NT2/D1 (cell line): ENCODE data around the gene MRPL22.

Experiments used
- DNase-seq: peaks from one replicate; pipeline ENCODE4 v3.0.0-alpha.2; 2011; ENCODE audit warnings: low read depth, low spot score
- H3K27me3 ChIP-seq: 2 replicates; pipeline ENCODE4 v1.6.0; 2011; ENCODE audit warnings: mild to moderate bottlenecking; ENCODE audit not compliant: insufficient read length, insufficient read depth
- H3K36me3 ChIP-seq: 2 replicates; pipeline ENCODE4 v1.6.1; 2011; ENCODE audit warnings: mild to moderate bottlenecking, low read length, mixed read lengths; ENCODE audit not compliant: insufficient read depth, insufficient read length
- H3K4me1 ChIP-seq: 2 replicates; pipeline ENCODE4 v1.5.1; 2011; ENCODE audit not compliant: insufficient read depth, insufficient read length
- H3K4me3 ChIP-seq: 2 replicates; pipeline ENCODE4 v1.5.1; 2011; ENCODE audit warnings: low read depth; ENCODE audit not compliant: insufficient read length
- H3K9ac ChIP-seq: 2 replicates; pipeline ENCODE4 v1.6.0; 2011; ENCODE audit warnings: low read depth; ENCODE audit not compliant: insufficient read length
- H3K9me3 ChIP-seq: 2 replicates; pipeline ENCODE4 v1.5.1; 2011; ENCODE audit warnings: mild to moderate bottlenecking, low read length; ENCODE audit not compliant: insufficient read depth
- SUZ12 ChIP-seq: IDR thresholded peaks from 2 replicates; pipeline ENCODE4 v1.6.1; 2011; ENCODE audit not compliant: insufficient read length, insufficient read depth; ENCODE audit errors: extremely low read depth
- YY1 ChIP-seq: IDR thresholded peaks from 2 replicates; pipeline ENCODE4 v1.6.1; 2011; ENCODE audit not compliant: insufficient read length, insufficient read depth
- ZNF274 ChIP-seq: IDR thresholded peaks from 2 replicates; pipeline ENCODE4 v1.6.1; 2011; ENCODE audit warnings: mild to moderate bottlenecking, low read depth, low read length

The MRPL22 gene

GRCh38 chr5:154943527-154943926, 2.7 kb downstream of the MRPL22 start:
- Histone ChIP-seq H3K27me3 (no peaks in the 10 kb centered on the region), H3K36me3 (peaks cover 15% of the 10 kb centered on the region), H3K4me1 (no peaks in the 10 kb centered on the region), H3K9ac (no peak overlapping the region), H3K9me3 (no peaks in the 10 kb centered on the region), H3K4me3 (no peak overlapping the region)
- no peak for TF ChIP-seq ZNF274
- TF ChIP-seq SUZ12, result no peak
- TF ChIP-seq YY1, result no peak
- DNase-seq, result no peak

GRCh38 chr5:154944716-154945115, 3.8 kb downstream of the MRPL22 start:
- Histone ChIP-seq H3K4me1 (no peaks in the 10 kb centered on the region), H3K27me3 (no peaks in the 10 kb centered on the region), H3K9ac (no peak overlapping the region), H3K9me3 (no peaks in the 10 kb centered on the region), H3K4me3 (no peak overlapping the region), H3K36me3 (peaks cover 15% of the 10 kb centered on the region)
- DNase-seq, result no peak
- TF ChIP-seq SUZ12 (no peak), YY1 (no peak), ZNF274 (no peak)

DNA sequence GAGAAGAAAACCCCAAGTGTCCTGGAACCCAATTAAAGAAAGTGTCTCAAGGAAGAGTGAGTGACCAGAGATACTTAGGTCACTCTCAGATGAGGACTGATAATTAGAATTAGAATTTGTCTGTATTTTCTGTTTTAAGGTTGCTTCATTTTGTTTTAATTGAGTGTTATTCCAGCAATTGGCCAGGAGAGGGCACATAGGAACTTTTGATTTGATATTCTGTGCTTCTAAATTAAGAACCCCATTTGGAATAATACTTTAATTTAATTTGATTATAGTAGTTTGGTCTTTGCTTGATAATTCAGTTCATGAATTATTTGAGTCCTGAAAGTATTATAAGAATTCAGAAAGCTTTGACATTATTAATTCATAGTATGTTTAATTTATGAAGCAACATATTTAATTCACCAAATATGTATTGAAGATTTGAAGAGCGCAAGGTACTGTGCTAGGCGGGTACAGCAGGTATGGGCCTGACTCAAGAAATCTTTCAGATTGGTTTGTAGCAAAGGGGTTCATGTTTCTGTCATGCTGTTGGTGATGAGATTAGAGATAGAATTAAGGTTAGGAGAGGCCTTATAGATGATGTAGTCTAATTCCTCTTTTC, 4.9 kb downstream of the MRPL22 start:
- Histone ChIP-seq H3K4me3 (no peak overlapping the region), H3K4me1 (no peaks in the 10 kb centered on the region), H3K9ac (no peak overlapping the region), H3K36me3 (peaks cover 16% of the 10 kb centered on the region), H3K9me3 (no peaks in the 10 kb centered on the region), H3K27me3 (no peaks in the 10 kb centered on the region)
- TF ChIP-seq YY1 (no peak), ZNF274 (no peak), SUZ12 (no peak)
- no peak for DNase-seq

DNA sequence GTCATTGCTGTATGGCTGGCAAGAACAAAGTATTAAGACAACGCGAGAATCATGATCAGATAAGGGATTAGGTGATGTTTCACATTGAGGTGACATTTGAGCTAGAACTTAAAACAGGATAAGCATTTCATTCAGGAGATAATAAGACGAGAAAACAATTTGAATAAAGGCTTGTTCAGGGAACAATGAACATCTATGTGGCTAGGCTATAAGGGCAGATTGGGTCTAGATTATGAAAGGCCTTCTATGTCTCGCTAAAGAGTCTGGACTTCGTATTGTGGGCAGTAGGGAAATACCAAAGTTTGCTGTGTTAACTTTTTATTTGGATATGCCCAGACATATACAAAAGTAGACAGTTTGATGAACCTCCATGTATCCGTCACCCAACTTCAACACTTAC, 6.9 kb downstream of the MRPL22 start:
- Histone ChIP-seq H3K4me1 (no peaks in the 10 kb centered on the region), H3K36me3 (peaks cover 16% of the 10 kb centered on the region), H3K27me3 (no peaks in the 10 kb centered on the region), H3K4me3 (no peak overlapping the region), H3K9ac (no peak overlapping the region), H3K9me3 (no peaks in the 10 kb centered on the region)
- DNase-seq, result no peak
- no peak for TF ChIP-seq SUZ12
- no peak for TF ChIP-seq ZNF274
- TF ChIP-seq YY1, result no peak

DNA sequence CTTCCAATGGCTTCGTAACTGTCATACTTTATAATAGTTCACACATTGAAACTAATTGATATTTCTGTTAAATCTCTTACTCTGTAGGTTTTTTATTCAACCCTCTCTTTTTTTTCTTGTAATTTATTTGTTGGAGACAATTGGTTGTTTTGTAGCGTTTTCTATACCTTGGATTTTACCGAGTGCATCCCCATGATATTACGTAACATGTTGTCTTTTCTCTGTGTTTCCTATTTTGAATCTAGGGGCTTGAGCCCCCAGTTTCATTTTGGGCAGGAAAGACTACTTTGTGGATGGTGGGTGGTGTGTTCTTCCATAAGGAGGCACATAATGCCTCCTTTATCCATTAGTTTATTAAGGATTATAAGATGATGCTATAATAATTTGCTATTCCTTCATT, 7.4 kb downstream of the MRPL22 start:
- Histone ChIP-seq H3K9ac (no peak overlapping the region), H3K4me3 (no peak overlapping the region), H3K4me1 (no peaks in the 10 kb centered on the region), H3K27me3 (no peaks in the 10 kb centered on the region), H3K36me3 (peaks cover 13% of the 10 kb centered on the region), H3K9me3 (no peaks in the 10 kb centered on the region)
- no peak for TF ChIP-seq SUZ12
- TF ChIP-seq YY1, result no peak
- TF ChIP-seq ZNF274, result no peak
- no peak for DNase-seq

GRCh38 chr5:154949781-154950180, 8.9 kb downstream of the MRPL22 start:
- Histone ChIP-seq H3K4me1 (no peaks in the 10 kb centered on the region), H3K9ac (no peak overlapping the region), H3K9me3 (no peaks in the 10 kb centered on the region), H3K36me3 (peaks cover 12% of the 10 kb centered on the region), H3K27me3 (no peaks in the 10 kb centered on the region), H3K4me3 (no peak overlapping the region)
- no peak for DNase-seq
- TF ChIP-seq SUZ12, result no peak
- TF ChIP-seq YY1, result no peak
- TF ChIP-seq ZNF274, result no peak

DNA sequence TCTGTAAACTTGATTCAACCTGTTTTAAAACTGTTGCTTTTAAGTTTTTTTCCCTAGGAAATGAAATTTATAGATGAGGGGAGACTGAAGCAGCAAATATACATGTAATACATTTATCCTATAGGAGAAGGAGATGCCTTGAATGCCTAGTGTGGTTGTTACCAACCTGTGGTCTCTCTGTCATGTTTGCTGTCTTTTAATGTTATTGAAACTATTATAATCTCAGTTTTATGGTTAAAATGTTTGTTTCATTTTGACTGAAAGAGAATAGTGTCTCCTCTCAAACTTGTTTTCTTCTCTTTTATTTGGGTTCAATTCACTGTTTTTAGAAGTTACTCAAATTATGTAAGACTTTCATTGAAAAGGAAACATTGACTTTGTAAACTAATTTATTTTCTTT, 15.8 kb downstream of the MRPL22 start:
- Histone ChIP-seq H3K4me1 (no peaks in the 10 kb centered on the region), H3K27me3 (no peaks in the 10 kb centered on the region), H3K36me3 (peaks cover 33% of the 10 kb centered on the region), H3K4me3 (no peak overlapping the region), H3K9ac (no peak overlapping the region), H3K9me3 (no peaks in the 10 kb centered on the region)
- DNase-seq, result no peak
- no peak for TF ChIP-seq SUZ12
- no peak for TF ChIP-seq YY1
- no peak for TF ChIP-seq ZNF274

DNA sequence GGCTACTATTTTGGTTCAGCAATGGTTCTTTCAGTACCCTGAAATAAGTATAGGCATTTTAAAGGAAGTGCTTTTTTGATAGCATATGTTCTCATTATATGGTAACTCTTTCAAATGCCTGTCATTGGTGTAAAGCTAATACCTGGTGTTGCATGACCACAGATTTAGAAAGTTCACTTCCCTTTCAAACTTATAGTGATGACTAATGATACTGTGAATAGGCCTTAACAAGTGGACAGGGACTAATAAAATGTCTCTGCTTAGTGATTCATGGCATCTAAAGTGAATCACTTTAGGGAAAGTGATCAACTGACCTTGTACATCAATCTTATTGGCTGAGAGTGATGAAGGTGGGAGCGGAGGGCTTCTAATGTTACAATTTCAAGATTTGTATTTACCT, 21.6 kb downstream of the MRPL22 start:
- DNase-seq, result no peak
- H3K36me3 ChIP-seq, result peaks cover 41% of the 10 kb centered on the region

More for the DNA sequence above, 21.6 kb downstream of the MRPL22 start:
- no peak overlapping the region for H3K4me3 ChIP-seq
- no peaks in the 10 kb centered on the region for H3K9me3 ChIP-seq
- TF ChIP-seq ZNF274 (no peak), YY1 (no peak), SUZ12 (no peak)
- no peak overlapping the region for H3K9ac ChIP-seq
- H3K4me1 ChIP-seq, result no peaks in the 10 kb centered on the region
- no peaks in the 10 kb centered on the region for H3K27me3 ChIP-seq
